CD14-positive monocyte (primary cell): ENCODE data around the gene LGALS4. TPM values are rescaled to one million over a fixed set of nuclear protein-coding genes. Genes with fewer than 3 reads are reported as not detected.

ENCODE experiments used
- DNase-seq, 3 donors: peaks; one replicate each; pipeline ENCODE4 v3.0.0-alpha.2; 2011 to 2022
- H2AFZ ChIP-seq: 2 replicates; pipeline ENCODE4 v1.6.0; 2012; ENCODE audit warnings: mild to moderate bottlenecking, low read depth, low read length, inconsistent platforms; ENCODE audit not compliant: insufficient read depth, poor library complexity, severe bottlenecking
- H3K27ac ChIP-seq, 2 donors: 1 replicate in 1 of 2; 2 replicates in 1 of 2; pipeline ENCODE4 v1.5.1; 2012 to 2013; ENCODE audit warnings: low read length in 2 of 2, control low read depth in 1 of 2, inconsistent platforms in 1 of 2, low read depth in 1 of 2, mild to moderate bottlenecking in 1 of 2
- H3K27me3 ChIP-seq, 2 donors: one replicate each; pipeline versions ENCODE4 v1.6.0 to v1.6.1; 2011 to 2013; ENCODE audit warnings: low read length in 2 of 2; ENCODE audit not compliant: control insufficient read depth in 2 of 2, insufficient read depth in 2 of 2
- H3K36me3 ChIP-seq, 2 donors: replicated peaks in 1 of 2; 1 replicate in 1 of 2; 2 replicates in 1 of 2; pipeline versions ENCODE4 v1.5.1 to v1.6.1; 2012 to 2013; ENCODE audit warnings: low read length in 2 of 2, control low read depth in 1 of 2, inconsistent platforms in 1 of 2, mild to moderate bottlenecking in 1 of 2; ENCODE audit not compliant: insufficient read depth in 2 of 2, control insufficient read depth in 1 of 2
- H3K4me1 ChIP-seq, 2 donors: 1 replicate in 1 of 2; 2 replicates in 1 of 2; pipeline versions ENCODE4 v1.5.1 to v1.6.1; 2012 to 2013; ENCODE audit warnings: low read length in 2 of 2, control low read depth in 1 of 2, inconsistent platforms in 1 of 2, mild to moderate bottlenecking in 1 of 2, moderate library complexity in 1 of 2; ENCODE audit not compliant: insufficient read depth in 2 of 2, control insufficient read depth in 1 of 2
- H3K4me2 ChIP-seq: replicated peaks from 2 replicates; pipeline ENCODE3; 2012; ENCODE audit warnings: low read length, moderate library complexity, mild to moderate bottlenecking; ENCODE audit not compliant: poor library complexity, severe bottlenecking; ENCODE audit errors: extremely low read depth
- H3K4me3 ChIP-seq, 3 experiments: fragments of 200-600 bp in 1 of 3; sonication (generic) in 1 of 3; replicated peaks in 1 of 3; 1 replicate in 2 of 3; 2 replicates in 1 of 3; pipeline ENCODE4 v1.5.1; 2011 to 2013; ENCODE audit warnings: low read length in 3 of 3, mild to moderate bottlenecking in 3 of 3, control low read depth in 2 of 3, low read depth in 2 of 3, inconsistent platforms in 1 of 3, moderate library complexity in 1 of 3
- H3K79me2 ChIP-seq: 2 replicates; pipeline ENCODE4 v1.6.0; 2012; ENCODE audit warnings: mild to moderate bottlenecking, control low read depth, inconsistent platforms, low read length, moderate library complexity; ENCODE audit not compliant: insufficient read depth
- H3K9ac ChIP-seq: 2 replicates; pipeline ENCODE4 v1.6.0; 2017; ENCODE audit warnings: low read length, mild to moderate bottlenecking; ENCODE audit not compliant: insufficient read depth, poor library complexity, severe bottlenecking
- H3K9me3 ChIP-seq, 2 donors: replicated peaks in 1 of 2; 1 replicate in 1 of 2; 2 replicates in 1 of 2; pipeline versions ENCODE4 v1.5.1 to v1.6.1; 2012 to 2013; ENCODE audit warnings: low read length in 2 of 2, control low read depth in 1 of 2; ENCODE audit not compliant: control insufficient read depth in 1 of 2, insufficient read depth in 1 of 2
- H4K20me1 ChIP-seq: 2 replicates; pipeline ENCODE4 v1.6.0; 2012; ENCODE audit warnings: mild to moderate bottlenecking, low read length, control low read depth, moderate library complexity; ENCODE audit not compliant: insufficient read depth
- H3K27ac Mint-ChIP-seq, 7 donors: one replicate each; pipeline ENCODE4 v1.8.0; 2020; ENCODE audit warnings: mild to moderate bottlenecking in 7 of 7, mixed read lengths in 7 of 7, moderate library complexity in 6 of 7, inconsistent platforms in 2 of 7
- H3K27me3 Mint-ChIP-seq, 3 donors: one replicate each; pipeline ENCODE4 v1.8.0; 2021 to 2022; ENCODE audit warnings: low read depth in 3 of 3, mild to moderate bottlenecking in 3 of 3, mixed read lengths in 3 of 3, moderate library complexity in 3 of 3, inconsistent platforms in 1 of 3
- H3K36me3 Mint-ChIP-seq, 2 donors: one replicate each; pipeline ENCODE4 v1.8.0; 2020; ENCODE audit warnings: mixed read lengths in 2 of 2, inconsistent platforms in 1 of 2, mild to moderate bottlenecking in 1 of 2
- H3K4me1 Mint-ChIP-seq: one replicate; pipeline ENCODE4 v1.8.0; 2020; ENCODE audit warnings: mild to moderate bottlenecking, mixed read lengths
- H3K4me3 Mint-ChIP-seq, 2 donors: one replicate each; pipeline ENCODE4 v1.8.0; 2020; ENCODE audit warnings: mild to moderate bottlenecking in 2 of 2, mixed read lengths in 2 of 2, moderate library complexity in 1 of 2
- H3K9me3 Mint-ChIP-seq, 7 donors: one replicate each; pipeline ENCODE4 v1.8.0; 2020 to 2022; ENCODE audit warnings: mixed read lengths in 7 of 7, mild to moderate bottlenecking in 6 of 7, moderate library complexity in 6 of 7, inconsistent platforms in 2 of 7
- WGBS: methylation state at CpG from one replicate; pipeline ENCODE4 v1.1.5; 2013; ENCODE audit warnings: missing lambda C conversion rate; ENCODE audit not compliant: insufficient coverage; 5-methylcytosine and 5-hydroxymethylcytosine counted together
- intact Hi-C, 2 donors: fragments of 100-400 bp; cut with micrococcal nuclease; formaldehyde crosslinking; loops; one replicate each; pipeline versions ENCODE4 v1.15.0 to v1.15.1; 2023
- polyA plus RNA-seq, 3 donors: library from polyadenylated mRNA; depleted of rRNA in 1 of 3; unstranded in 2 of 3; stranded (reverse) in 1 of 3; fragments of 300-500 nt in 2 of 3; fragments of >200 nt in 1 of 3; fragmentation: Illumina TruSeq in 2 of 3; gene quantifications; 1 replicate in 2 of 3; 2 replicates in 1 of 3; pipeline ENCODE4 v1.2.3, GENCODE V29; 2012 to 2021
- TF ChIP-seq, protein P1 (sequence below): fragments of 200-600 bp; IDR thresholded peaks from one replicate; pipeline ENCODE4 v1.8.0; 2022; ENCODE audit warnings: antibody characterized with exemption, mild to moderate bottlenecking

The LGALS4 gene
- polyA plus RNA-seq, 3 donors: 1.7 TPM; not detected in 2

DNA sequence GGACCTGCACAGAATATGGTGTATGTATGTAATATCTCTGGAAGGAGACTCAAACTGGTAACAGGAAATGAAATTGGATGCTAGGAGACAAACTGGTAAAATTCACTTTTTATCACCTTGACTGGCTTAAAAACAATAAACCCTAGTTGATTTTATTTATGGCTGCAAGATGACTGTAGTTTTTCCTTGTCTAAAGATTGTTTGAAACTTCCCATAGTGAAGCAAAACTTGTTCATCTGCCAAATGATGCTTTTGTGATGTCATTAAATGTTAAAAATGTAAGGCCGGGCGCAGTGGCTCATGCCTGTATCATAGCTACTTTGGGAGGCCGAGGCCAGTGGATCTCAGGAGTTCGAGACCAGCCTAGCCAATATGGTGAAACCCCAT, 21.4 kb upstream of the LGALS4 start:
- Histone ChIP-seq H2AFZ (no peak overlapping the region), H3K79me2 (peaks cover 23% of the 10 kb centered on the region), H3K27ac (no peak overlapping the region), H3K27me3 (no peaks in the 10 kb centered on the region), H4K20me1 (peaks cover 28% of the 10 kb centered on the region), H3K4me2 (no peak overlapping the region), H3K4me3 (no peak overlapping the region), H3K36me3 (peaks cover 37 to 40% of the 10 kb centered on the region in 2 donors), H3K9me3 (no peaks in the 10 kb centered on the region), H3K4me1 (peaks cover 27 to 31% of the 10 kb centered on the region in 2 donors), H3K9ac (no peak overlapping the region)
- H3K4me1 Mint-ChIP-seq: peaks cover 24% of the 10 kb centered on the region
- H3K9me3 Mint-ChIP-seq: no peaks in the 10 kb centered on the region
- no peak overlapping the region for H3K4me3 Mint-ChIP-seq
- H3K36me3 Mint-ChIP-seq: peaks cover 38 to 47% of the 10 kb centered on the region in 2 donors
- WGBS: no CpG with 5 or more reads among the region's 4 CpGs
- H3K27me3 Mint-ChIP-seq: no peaks in the 10 kb centered on the region
- intact Hi-C loops: loop anchor here in 1 of 2 donors (5.0 kb wide), 1 partner anchor 63 kb away; the partner anchor contains the start of genes NFKBIB and SIRT2
- TF ChIP-seq, protein P1, sequence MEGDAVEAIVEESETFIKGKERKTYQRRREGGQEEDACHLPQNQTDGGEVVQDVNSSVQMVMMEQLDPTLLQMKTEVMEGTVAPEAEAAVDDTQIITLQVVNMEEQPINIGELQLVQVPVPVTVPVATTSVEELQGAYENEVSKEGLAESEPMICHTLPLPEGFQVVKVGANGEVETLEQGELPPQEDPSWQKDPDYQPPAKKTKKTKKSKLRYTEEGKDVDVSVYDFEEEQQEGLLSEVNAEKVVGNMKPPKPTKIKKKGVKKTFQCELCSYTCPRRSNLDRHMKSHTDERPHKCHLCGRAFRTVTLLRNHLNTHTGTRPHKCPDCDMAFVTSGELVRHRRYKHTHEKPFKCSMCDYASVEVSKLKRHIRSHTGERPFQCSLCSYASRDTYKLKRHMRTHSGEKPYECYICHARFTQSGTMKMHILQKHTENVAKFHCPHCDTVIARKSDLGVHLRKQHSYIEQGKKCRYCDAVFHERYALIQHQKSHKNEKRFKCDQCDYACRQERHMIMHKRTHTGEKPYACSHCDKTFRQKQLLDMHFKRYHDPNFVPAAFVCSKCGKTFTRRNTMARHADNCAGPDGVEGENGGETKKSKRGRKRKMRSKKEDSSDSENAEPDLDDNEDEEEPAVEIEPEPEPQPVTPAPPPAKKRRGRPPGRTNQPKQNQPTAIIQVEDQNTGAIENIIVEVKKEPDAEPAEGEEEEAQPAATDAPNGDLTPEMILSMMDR: no peak
- H3K27ac Mint-ChIP-seq: peak overlapping the region in 1 of 7 donors; percentile 57
- DNase-seq: no peak

- Mint-ChIP-seq H3K27ac (no peak overlapping the region), H3K4me3 (no peak overlapping the region), H3K27me3 (no peaks in the 10 kb centered on the region), H3K9me3 (no peaks in the 10 kb centered on the region), H3K36me3 (peaks cover 31 to 42% of the 10 kb centered on the region in 2 donors), H3K4me1 (peaks cover 26% of the 10 kb centered on the region)
- Histone ChIP-seq H2AFZ (no peak overlapping the region), H3K79me2 (peaks cover 33% of the 10 kb centered on the region), H4K20me1 (peaks cover 17% of the 10 kb centered on the region), H3K9ac (no peak overlapping the region), H3K27me3 (no peaks in the 10 kb centered on the region), H3K27ac (no peak overlapping the region), H3K4me1 (peaks cover 33 to 35% of the 10 kb centered on the region in 2 donors), H3K9me3 (no peaks in the 10 kb centered on the region), H3K36me3 (peaks cover 29 to 30% of the 10 kb centered on the region in 2 donors), H3K4me2 (no peak overlapping the region), H3K4me3 (no peak overlapping the region)
- 96% methylated on average over 4 of the region's 7 CpGs for WGBS
- no peak for DNase-seq
- intact Hi-C loops: loop anchor here (2.0 to 5.0 kb wide), 2 partner anchors 16 to 64 kb away; partner anchors contain the start of genes HNRNPL (in 1 of the 2), NFKBIB (in 1 of the 2) and SIRT2 (in 1 of the 2)
- TF ChIP-seq, protein P1: no peak
Observed at GRCh38 chr19:38833092-38833425, 20.3 kb upstream of the LGALS4 start.
